H9 (cell line): Measurements from ENCODE around the gene TIMM22. TPM values are rescaled to one million over a fixed set of nuclear protein-coding genes. Genes with fewer than 3 reads are reported as not detected.

Experiments used
- DNase-seq: peaks from one replicate; pipeline ENCODE4 v3.0.0-alpha.2; 2017
- H2AFZ ChIP-seq: one replicate; pipeline ENCODE4 v1.6.1; 2013; ENCODE audit warnings: mild to moderate bottlenecking, low read length, control low read depth, moderate library complexity
- H2AK5ac ChIP-seq: 2 replicates; pipeline ENCODE4 v1.6.1; 2013; ENCODE audit warnings: low read length, control low read depth, mixed read lengths; ENCODE audit not compliant: insufficient read length
- H2BK120ac ChIP-seq: one replicate; pipeline ENCODE4 v1.6.1; 2013; ENCODE audit warnings: low read depth, mild to moderate bottlenecking, low read length, control low read depth, inconsistent platforms; ENCODE audit not compliant: poor library complexity, severe bottlenecking
- H2BK12ac ChIP-seq: 2 replicates; pipeline ENCODE4 v1.6.1; 2013; ENCODE audit warnings: low read length, control low read depth, mixed read lengths, low read depth; ENCODE audit not compliant: insufficient read length
- H2BK15ac ChIP-seq: 2 replicates; pipeline ENCODE4 v1.6.1; 2013; ENCODE audit warnings: low read depth, low read length, control low read depth
- H2BK20ac ChIP-seq: one replicate; pipeline ENCODE4 v1.6.1; 2013; ENCODE audit warnings: low read depth, mild to moderate bottlenecking, low read length, control low read depth, inconsistent platforms; ENCODE audit not compliant: poor library complexity, severe bottlenecking
- H2BK5ac ChIP-seq: 2 replicates; pipeline ENCODE4 v1.6.1; 2013; ENCODE audit warnings: low read length, control low read depth, mixed read lengths; ENCODE audit not compliant: insufficient read length
- H3K14ac ChIP-seq: 2 replicates; pipeline ENCODE4 v1.6.1; 2013; ENCODE audit warnings: low read length, control low read depth; ENCODE audit not compliant: insufficient read depth
- H3K18ac ChIP-seq: 2 replicates; pipeline ENCODE4 v1.6.1; 2013; ENCODE audit warnings: low read depth, mild to moderate bottlenecking, mixed read lengths, low read length, control low read depth; ENCODE audit not compliant: insufficient read length
- H3K23ac ChIP-seq: 2 replicates; pipeline ENCODE4 v1.6.1; 2013; ENCODE audit warnings: low read length, control low read depth, mixed read lengths, low read depth; ENCODE audit not compliant: insufficient read length
- H3K23me2 ChIP-seq: 2 replicates; pipeline ENCODE4 v1.6.1; 2013; ENCODE audit warnings: low read depth, mild to moderate bottlenecking, mixed read lengths, low read length, control low read depth; ENCODE audit not compliant: insufficient read length, poor library complexity, severe bottlenecking
- H3K27ac ChIP-seq: 2 replicates; pipeline ENCODE4 v1.5.1; 2013; ENCODE audit warnings: low read length, control low read depth, mixed read lengths, low read depth; ENCODE audit not compliant: insufficient read length
- H3K27me3 ChIP-seq: 2 replicates; pipeline ENCODE4 v1.6.1; 2013; ENCODE audit warnings: low read length, control low read depth, inconsistent platforms; ENCODE audit not compliant: insufficient read depth
- H3K4ac ChIP-seq: 2 replicates; pipeline ENCODE4 v1.6.1; 2013; ENCODE audit warnings: low read depth, mild to moderate bottlenecking, control low read depth, inconsistent platforms, low read length, moderate library complexity
- H3K4me1 ChIP-seq: 2 replicates; pipeline ENCODE4 v1.6.1; 2013; ENCODE audit warnings: low read length, control low read depth, inconsistent platforms; ENCODE audit not compliant: insufficient read depth
- H3K4me2 ChIP-seq: 2 replicates; pipeline ENCODE4 v1.6.1; 2013; ENCODE audit warnings: low read length, control low read depth, mixed read lengths; ENCODE audit not compliant: insufficient read length, insufficient read depth
- H3K56ac ChIP-seq: 2 replicates; pipeline ENCODE4 v1.6.1; 2013; ENCODE audit warnings: low read depth, mild to moderate bottlenecking, mixed read lengths, low read length, control low read depth; ENCODE audit not compliant: insufficient read length
- H3K79me1 ChIP-seq: 2 replicates; pipeline ENCODE4 v1.6.1; 2013; ENCODE audit warnings: low read depth, mild to moderate bottlenecking, moderate library complexity, low read length, control low read depth, inconsistent platforms; ENCODE audit not compliant: insufficient read depth, poor library complexity, severe bottlenecking
- H3K79me2 ChIP-seq: 2 replicates; pipeline ENCODE4 v1.6.1; 2013; ENCODE audit warnings: low read length, control low read depth, inconsistent platforms; ENCODE audit not compliant: insufficient read depth
- H3K9ac ChIP-seq: 2 replicates; pipeline ENCODE4 v1.6.1; 2013; ENCODE audit warnings: low read length, control low read depth, mixed read lengths; ENCODE audit not compliant: insufficient read length; ENCODE audit errors: extremely low read depth
- H3K9me3 ChIP-seq: one replicate; pipeline ENCODE4 v1.6.1; 2013; ENCODE audit warnings: low read depth, low read length, inconsistent platforms; ENCODE audit not compliant: control insufficient read depth
- H3T11ph ChIP-seq: one replicate; pipeline ENCODE4 v1.6.1; 2013; ENCODE audit warnings: mild to moderate bottlenecking, low read length, control low read depth, inconsistent platforms
- H4K20me1 ChIP-seq: one replicate; pipeline ENCODE4 v1.6.1; 2013; ENCODE audit not compliant: control insufficient read depth, insufficient read length, insufficient read depth
- H4K5ac ChIP-seq: 2 replicates; pipeline ENCODE4 v1.6.1; 2013; ENCODE audit warnings: low read depth, mild to moderate bottlenecking, mixed read lengths, low read length, control low read depth; ENCODE audit not compliant: insufficient read length
- H4K8ac ChIP-seq: replicated peaks from 2 replicates; pipeline ENCODE4 v1.6.1; 2013; ENCODE audit warnings: low read length, control low read depth, mixed read lengths, low read depth; ENCODE audit not compliant: insufficient read length
- H4K91ac ChIP-seq: 2 replicates; pipeline ENCODE4 v1.6.1; 2013; ENCODE audit warnings: low read depth, mild to moderate bottlenecking, moderate library complexity, mixed read lengths, low read length, control low read depth; ENCODE audit not compliant: insufficient read length
- H3K27ac Mint-ChIP-seq, 3 experiments: 2 replicates in 2 of 3; 3 replicates in 1 of 3; pipeline ENCODE4 v1.8.0; 2020 to 2021; ENCODE audit warnings: mixed read lengths in 3 of 3, mild to moderate bottlenecking in 1 of 3, moderate library complexity in 1 of 3
- H3K27me3 Mint-ChIP-seq: 2 replicates; pipeline ENCODE4 v1.8.0; 2021; ENCODE audit warnings: low read depth, mild to moderate bottlenecking, moderate library complexity, mixed read lengths
- H3K36me3 Mint-ChIP-seq, 3 experiments: 2 replicates in 2 of 3; 3 replicates in 1 of 3; pipeline ENCODE4 v1.8.0; 2020 to 2021; ENCODE audit warnings: low read depth in 3 of 3, mixed read lengths in 3 of 3; ENCODE audit not compliant: insufficient read depth in 1 of 3
- H3K4me1 Mint-ChIP-seq, 2 experiments: 2 replicates each; pipeline ENCODE4 v1.8.0; 2020; ENCODE audit warnings: mixed read lengths in 2 of 2
- H3K4me3 Mint-ChIP-seq, 2 experiments: 2 replicates in 1 of 2; 3 replicates in 1 of 2; pipeline ENCODE4 v1.8.0; 2020 to 2021; ENCODE audit warnings: mild to moderate bottlenecking in 2 of 2, mixed read lengths in 2 of 2, moderate library complexity in 1 of 2
- H3K9me3 Mint-ChIP-seq, 2 experiments: 2 replicates in 1 of 2; 3 replicates in 1 of 2; pipeline ENCODE4 v1.8.0; 2020; ENCODE audit warnings: mild to moderate bottlenecking in 2 of 2, mixed read lengths in 2 of 2, moderate library complexity in 1 of 2
- CTCF ChIP-seq: fragments of 200-600 bp; sonication (generic); conservative IDR thresholded peaks from 3 replicates; pipeline ENCODE4 v1.8.0; 2021; ENCODE audit warnings: antibody characterized with exemption, mild to moderate bottlenecking
- WGBS: extraction: QIAGEN DNeasy Blood & Tissue Kit; methylation state at CpG from one replicate; pipeline ENCODE4 v1.1.7; 2013; ENCODE audit warnings: missing lambda C conversion rate, low lambda C conversion rate, mixed read lengths; ENCODE audit not compliant: insufficient read length; ENCODE audit errors: extremely low coverage; 5-methylcytosine and 5-hydroxymethylcytosine counted together
- total RNA-seq: library from RNA; stranded (reverse); gene quantifications from 2 replicates; pipeline ENCODE4 v1.2.1, GENCODE V29; 2021

The TIMM22 gene
- total RNA-seq, 1 experiment from 2014 or later = 23.0 TPM

DNA sequence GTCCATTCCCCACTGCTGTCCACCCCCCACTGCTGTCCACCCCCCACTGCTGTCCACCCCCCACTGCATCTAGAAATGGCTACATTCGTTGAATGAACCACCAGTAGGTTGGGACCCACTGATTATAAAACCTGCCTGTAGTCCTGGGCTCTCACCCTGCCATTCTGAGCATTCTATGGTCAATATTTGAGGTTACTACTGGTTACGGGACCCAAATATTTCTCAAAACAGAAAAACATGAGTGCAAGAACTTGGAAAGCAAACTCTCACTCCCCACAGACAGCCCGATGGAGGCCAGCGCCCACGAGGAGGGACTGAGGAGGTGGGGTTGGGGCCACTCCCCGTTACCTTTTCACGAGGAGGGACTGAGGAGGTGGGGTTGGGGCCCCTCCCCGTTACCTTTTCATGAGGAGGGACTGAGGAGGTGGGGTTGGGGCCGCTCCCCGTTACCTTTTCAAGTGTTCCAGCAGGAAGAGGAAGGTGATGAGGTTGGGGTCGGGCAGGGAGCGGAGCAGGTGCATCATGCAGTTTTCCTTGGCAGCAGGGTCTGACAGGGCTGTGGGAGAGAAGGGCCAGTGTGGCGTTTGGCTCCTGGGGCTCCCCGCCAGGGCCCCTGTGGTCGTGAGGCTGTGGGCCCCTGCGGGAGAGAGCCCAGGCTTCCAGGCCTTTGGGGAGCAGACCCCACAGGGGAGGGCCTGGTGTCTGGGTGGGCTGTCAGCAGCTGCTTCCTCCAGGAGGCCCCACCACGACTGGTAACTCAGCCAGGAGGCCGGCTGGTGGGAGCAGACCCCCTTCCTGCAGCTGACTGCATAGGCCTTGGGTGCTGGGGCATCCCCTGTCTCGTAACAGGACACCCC is 12.5 kb downstream of the TIMM22 start:
- no peaks in the 10 kb centered on the region for H3K4me1 ChIP-seq
- no peak overlapping the region for H3K14ac ChIP-seq
- no peak overlapping the region for H3T11ph ChIP-seq
- no peak overlapping the region for H2BK120ac ChIP-seq
- no peaks in the 10 kb centered on the region for H3K9me3 ChIP-seq
- H2BK5ac ChIP-seq = no peak overlapping the region
- H3K4me2 ChIP-seq = no peak overlapping the region
- Mint-ChIP-seq H3K36me3 (peaks cover 0 to 11% (median 4%) of the 10 kb centered on the region in 3 experiments; a peak in 5 of 7 replicates), H3K4me1 (peaks cover 8 to 9% of the 10 kb centered on the region in 2 experiments; a peak in 3 of 4 replicates), H3K27me3 (no peaks in the 10 kb centered on the region; the same call in 1 of the 2 replicates), H3K4me3 (no peak overlapping the region), H3K27ac (no peak overlapping the region; a peak in 1 of 7 replicates), H3K9me3 (no peaks in the 10 kb centered on the region)
- H3K27me3 ChIP-seq = no peaks in the 10 kb centered on the region
- H3K79me1 ChIP-seq = no peaks in the 10 kb centered on the region
- no peak for DNase-seq
- H3K18ac ChIP-seq = no peak overlapping the region
- H3K56ac ChIP-seq = no peak overlapping the region
- no peak overlapping the region for H3K27ac ChIP-seq
- no peak overlapping the region for H4K8ac ChIP-seq
- no peak overlapping the region for H3K4ac ChIP-seq
- H2BK20ac ChIP-seq = no peak overlapping the region
- no peak overlapping the region for H4K5ac ChIP-seq
- H4K20me1 ChIP-seq = no peaks in the 10 kb centered on the region
- WGBS = no CpG with 5 or more reads among the region's 19 CpGs
- H4K91ac ChIP-seq = no peak overlapping the region
- H2BK15ac ChIP-seq = no peak overlapping the region
- no peaks in the 10 kb centered on the region for H3K79me2 ChIP-seq
- H2AK5ac ChIP-seq = no peak overlapping the region
- H3K23ac ChIP-seq = no peak overlapping the region
- no peak overlapping the region for H3K9ac ChIP-seq
- TF ChIP-seq CTCF = no peak
- no peak overlapping the region for H2BK12ac ChIP-seq
- H3K23me2 ChIP-seq = no peaks in the 10 kb centered on the region
- no peak overlapping the region for H2AFZ ChIP-seq
